ENCODE results near the gene CFHR5.
"Not testable (repeated sequence)": the region's sequence is repeated elsewhere in the genome, so short reads cannot be mapped to it uniquely, and the experiment has no call there.

CFHR5 gene

GRCh38 chr1:197021716-197022115, 44.4 kb downstream of the CFHR5 start:
- DNase-seq = no peak

- no peak for DNase-seq
Measured at GRCh38 chr1:197024460-197024859, 47.1 kb downstream of the CFHR5 start.

DNA sequence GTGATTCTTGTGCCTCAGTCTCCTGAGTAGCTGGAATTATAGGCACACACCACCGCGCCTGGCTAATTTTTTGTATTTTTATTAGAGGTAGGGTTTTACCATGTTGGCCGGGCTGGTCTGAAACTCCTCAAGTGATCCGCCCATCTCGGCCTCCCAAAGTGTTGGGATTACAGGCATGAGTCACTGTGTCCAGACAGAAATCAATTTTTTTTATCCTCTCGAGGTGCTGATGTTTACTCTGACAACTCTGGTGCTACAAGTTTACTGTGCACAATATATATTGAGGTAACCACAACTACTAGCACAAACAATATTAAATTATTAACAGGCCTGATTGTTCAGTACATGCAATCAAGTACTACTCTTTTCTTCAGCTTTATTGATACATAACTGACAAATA, 50.0 kb downstream of the CFHR5 start:
- DNase-seq = no peak

GRCh38 chr1:197029749-197030148, 52.4 kb downstream of the CFHR5 start:
- DNase-seq = no peak

DNA sequence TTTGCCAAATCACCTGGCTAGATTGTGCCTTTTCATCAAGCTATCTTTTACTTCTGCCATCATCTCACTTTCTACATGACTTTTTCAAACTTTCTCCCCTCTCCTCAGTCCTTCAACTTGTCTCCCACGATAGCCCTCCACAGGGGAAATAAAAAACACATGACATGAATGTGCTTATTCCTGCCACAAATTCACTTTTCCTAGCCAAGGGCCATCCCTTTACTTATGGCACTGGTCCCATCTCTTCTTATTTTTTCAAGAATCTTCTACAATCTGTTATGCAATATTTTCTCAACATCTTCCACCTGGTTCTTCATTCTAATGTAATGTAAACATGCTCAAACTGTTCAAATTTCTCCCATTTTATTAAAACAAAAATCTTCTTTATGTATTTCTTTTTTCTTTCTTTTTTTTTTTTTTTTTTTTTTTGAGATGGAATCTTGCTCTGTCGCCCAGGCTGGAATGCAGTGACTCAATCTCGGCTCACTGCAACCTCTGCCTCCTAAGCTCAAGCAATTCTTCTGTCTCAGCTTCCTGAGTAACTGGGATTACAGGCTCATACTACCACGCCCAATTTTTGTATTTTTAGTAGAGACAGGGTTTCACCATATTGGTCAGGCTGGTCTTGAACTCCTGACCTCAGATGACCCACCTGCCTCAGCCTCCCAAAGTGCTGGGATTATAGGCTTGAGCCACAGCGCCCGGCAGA, 57.4 kb downstream of the CFHR5 start:
- not testable (repeated sequence) for DNase-seq

GRCh38 chr1:197036861-197037260, 59.5 kb downstream of the CFHR5 start:
- no peak for DNase-seq

- no peak for DNase-seq
Measured at GRCh38 chr1:197041486-197042353, 64.4 kb downstream of the CFHR5 start.

DNA sequence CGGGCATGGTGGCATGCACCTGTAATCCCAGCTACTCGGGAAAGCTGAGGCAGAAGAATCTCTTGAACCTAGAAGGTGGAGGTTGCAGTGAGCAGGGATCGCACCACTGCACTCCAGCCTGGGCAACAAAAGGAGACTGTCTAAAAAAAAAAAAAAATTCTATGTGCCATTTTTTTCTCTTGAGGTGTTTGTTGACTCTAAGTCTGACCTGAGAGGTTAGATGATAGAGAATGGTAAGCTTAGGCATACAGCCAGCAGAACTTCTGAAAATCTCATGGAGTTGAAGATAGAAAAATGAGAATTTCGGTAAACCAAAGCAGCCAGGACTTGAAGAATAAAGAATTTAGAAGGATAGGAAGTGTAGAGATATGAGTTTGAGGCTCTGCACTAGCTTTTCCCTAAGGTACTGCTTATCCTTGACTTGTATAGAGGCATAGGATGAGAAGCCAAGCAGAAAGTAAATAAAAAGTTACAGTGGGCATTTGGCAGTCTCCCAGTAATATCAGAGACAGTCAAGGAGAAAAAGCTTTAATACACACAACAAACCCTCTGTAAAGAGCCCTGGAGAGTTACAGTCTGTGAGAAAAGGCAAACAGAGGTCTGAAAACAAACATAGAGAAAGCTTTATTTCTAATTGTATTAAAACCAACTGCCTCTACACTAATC, 65.5 kb downstream of the CFHR5 start:
- DNase-seq = no peak

GRCh38 chr1:197049100-197049499, 71.7 kb downstream of the CFHR5 start:
- DNase-seq = no peak

Measured in activated CD4-positive, alpha-beta T cell treated with anti-CD3 and anti-CD28 coated beads for 4 hours (primary cell).